ENCODE data around the gene SREBF1. TPM values are rescaled to one million over a fixed set of nuclear protein-coding genes. Genes with fewer than 3 reads are reported as not detected.

The SREBF1 gene
- total RNA-seq, 1 experiment from 2014 or later = 230 TPM

DNA sequence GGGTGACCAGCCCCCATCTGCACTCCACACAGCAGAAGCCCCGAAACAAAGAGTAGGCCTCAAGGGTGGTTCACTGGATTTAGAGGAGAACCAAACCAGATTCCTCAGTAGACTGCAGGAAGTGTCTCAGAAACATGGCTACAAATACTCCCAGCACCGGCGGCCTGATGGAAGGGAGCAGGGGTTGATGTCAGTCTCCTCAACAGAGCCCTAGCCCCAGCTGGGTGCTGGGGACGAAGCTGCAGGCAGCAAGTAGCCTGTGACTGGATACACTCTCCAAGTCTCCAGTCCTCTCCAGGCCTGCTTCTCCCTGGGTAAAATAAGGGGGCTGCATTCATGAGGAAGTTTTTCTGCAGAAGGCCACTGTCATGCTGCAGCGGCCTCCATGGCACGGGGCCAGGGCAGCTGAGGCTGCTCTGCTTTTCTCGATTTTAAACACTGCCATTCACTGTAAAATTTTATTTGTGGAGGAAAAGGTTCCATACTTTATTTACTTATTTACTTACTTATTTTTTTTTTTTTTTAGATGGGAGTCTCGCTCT lies 36.7 kb upstream of the SREBF1 start:
- CTCF ChIA-PET = no interaction called here

DNA sequence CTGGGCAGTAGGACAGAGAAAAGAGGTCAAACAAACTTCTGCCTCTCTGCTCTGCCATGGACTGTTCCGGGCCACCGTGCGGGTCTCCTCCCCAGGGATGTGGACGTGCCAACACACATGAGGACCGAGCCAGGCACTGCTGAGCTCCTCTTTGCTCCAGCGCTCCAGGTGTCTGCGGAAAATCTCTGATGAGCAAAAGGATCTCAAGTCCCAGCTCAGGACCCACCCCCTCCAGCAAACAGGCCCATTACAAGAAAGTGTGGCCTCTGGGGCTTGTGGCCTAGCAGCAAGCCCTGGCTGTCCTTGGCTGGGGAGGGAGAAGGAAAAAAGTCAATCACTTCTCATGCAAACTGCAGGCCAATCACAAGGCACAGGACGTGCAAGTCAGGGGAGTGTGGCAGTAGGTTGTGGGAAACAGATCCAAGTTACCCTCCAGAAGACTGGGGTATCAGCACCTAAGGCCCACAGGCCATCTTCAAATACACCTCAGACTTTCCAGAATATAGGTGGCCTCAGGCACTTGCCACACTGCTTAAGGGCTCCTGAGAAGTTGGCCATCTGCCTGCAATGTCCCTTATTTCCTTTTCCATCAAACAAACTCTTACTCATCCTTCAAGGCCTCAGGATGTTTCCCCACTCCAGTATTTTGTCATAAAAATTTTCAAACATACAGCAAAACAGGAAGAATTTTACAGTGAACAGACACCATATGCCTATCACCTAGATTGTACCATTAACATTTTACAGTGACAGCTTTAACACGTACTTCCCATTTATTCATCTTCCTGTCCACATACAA lies 36.0 kb upstream of the SREBF1 start:
- in situ Hi-C loops (cut with HindIII; ENCODE audit: low pct_unique_long_range_greater_than_20kb, low sequenced_read_pairs) = no loop called here
- TF ChIP-seq SIN3A (IDR thresholded peaks at IDR 0.05; ENCODE audit: borderline replicate concordance, insufficient read depth, low read depth, low read length) (no peak), POLR2AphosphoS5 (IDR thresholded peaks at IDR 0.05; ENCODE audit: low read depth, low read length) (no peak), TCF7L2 (IDR thresholded peaks at IDR 0.05; ENCODE audit: low read depth, low read length) (no peak)
- TF ChIP-seq, protein P1, sequence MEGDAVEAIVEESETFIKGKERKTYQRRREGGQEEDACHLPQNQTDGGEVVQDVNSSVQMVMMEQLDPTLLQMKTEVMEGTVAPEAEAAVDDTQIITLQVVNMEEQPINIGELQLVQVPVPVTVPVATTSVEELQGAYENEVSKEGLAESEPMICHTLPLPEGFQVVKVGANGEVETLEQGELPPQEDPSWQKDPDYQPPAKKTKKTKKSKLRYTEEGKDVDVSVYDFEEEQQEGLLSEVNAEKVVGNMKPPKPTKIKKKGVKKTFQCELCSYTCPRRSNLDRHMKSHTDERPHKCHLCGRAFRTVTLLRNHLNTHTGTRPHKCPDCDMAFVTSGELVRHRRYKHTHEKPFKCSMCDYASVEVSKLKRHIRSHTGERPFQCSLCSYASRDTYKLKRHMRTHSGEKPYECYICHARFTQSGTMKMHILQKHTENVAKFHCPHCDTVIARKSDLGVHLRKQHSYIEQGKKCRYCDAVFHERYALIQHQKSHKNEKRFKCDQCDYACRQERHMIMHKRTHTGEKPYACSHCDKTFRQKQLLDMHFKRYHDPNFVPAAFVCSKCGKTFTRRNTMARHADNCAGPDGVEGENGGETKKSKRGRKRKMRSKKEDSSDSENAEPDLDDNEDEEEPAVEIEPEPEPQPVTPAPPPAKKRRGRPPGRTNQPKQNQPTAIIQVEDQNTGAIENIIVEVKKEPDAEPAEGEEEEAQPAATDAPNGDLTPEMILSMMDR (IDR thresholded peaks at IDR 0.05) = no peak
- TF ChIP-seq, protein P2, sequence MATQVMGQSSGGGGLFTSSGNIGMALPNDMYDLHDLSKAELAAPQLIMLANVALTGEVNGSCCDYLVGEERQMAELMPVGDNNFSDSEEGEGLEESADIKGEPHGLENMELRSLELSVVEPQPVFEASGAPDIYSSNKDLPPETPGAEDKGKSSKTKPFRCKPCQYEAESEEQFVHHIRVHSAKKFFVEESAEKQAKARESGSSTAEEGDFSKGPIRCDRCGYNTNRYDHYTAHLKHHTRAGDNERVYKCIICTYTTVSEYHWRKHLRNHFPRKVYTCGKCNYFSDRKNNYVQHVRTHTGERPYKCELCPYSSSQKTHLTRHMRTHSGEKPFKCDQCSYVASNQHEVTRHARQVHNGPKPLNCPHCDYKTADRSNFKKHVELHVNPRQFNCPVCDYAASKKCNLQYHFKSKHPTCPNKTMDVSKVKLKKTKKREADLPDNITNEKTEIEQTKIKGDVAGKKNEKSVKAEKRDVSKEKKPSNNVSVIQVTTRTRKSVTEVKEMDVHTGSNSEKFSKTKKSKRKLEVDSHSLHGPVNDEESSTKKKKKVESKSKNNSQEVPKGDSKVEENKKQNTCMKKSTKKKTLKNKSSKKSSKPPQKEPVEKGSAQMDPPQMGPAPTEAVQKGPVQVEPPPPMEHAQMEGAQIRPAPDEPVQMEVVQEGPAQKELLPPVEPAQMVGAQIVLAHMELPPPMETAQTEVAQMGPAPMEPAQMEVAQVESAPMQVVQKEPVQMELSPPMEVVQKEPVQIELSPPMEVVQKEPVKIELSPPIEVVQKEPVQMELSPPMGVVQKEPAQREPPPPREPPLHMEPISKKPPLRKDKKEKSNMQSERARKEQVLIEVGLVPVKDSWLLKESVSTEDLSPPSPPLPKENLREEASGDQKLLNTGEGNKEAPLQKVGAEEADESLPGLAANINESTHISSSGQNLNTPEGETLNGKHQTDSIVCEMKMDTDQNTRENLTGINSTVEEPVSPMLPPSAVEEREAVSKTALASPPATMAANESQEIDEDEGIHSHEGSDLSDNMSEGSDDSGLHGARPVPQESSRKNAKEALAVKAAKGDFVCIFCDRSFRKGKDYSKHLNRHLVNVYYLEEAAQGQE (IDR thresholded peaks at IDR 0.05; ENCODE audit: insufficient read depth in 1 of 2, low read depth in 2 of 2, low read length in 1 of 2) = no peak
- H3K27me3 ChIP-seq (ENCODE audit: control insufficient read depth, insufficient read depth, low read length) = no peaks in the 10 kb centered on the region

More for the DNA sequence above, 36.7 kb upstream of the SREBF1 start:
- POLR2A ChIA-PET = no interaction called here
- DNase-seq (ENCODE audit: low read depth, low spot score) (no peak), ATAC-seq (no peak)
- H3K36me3 ChIP-seq (ENCODE audit: control insufficient read depth, insufficient read depth, low read length) = no peaks in the 10 kb centered on the region
- no peak overlapping the region for H3K4me3 ChIP-seq (ENCODE audit: low read depth in 2 of 2, low read length in 2 of 2)
- no peaks in the 10 kb centered on the region for H3K27me3 ChIP-seq (ENCODE audit: control insufficient read depth, insufficient read depth, low read length)
- no TSS peak for BruUV-seq (replicated peaks)
- TF ChIP-seq SIN3A (IDR thresholded peaks at IDR 0.05; ENCODE audit: borderline replicate concordance, insufficient read depth, low read depth, low read length) (no peak), TCF7L2 (IDR thresholded peaks at IDR 0.05; ENCODE audit: low read depth, low read length) (no peak)
- TF ChIP-seq, protein P1 (IDR thresholded peaks at IDR 0.05) = no peak
- no peaks in the 10 kb centered on the region for H3K9me3 ChIP-seq (ENCODE audit: control insufficient read depth, insufficient read depth, low read depth, low read length)
- in situ Hi-C loops (cut with HindIII; ENCODE audit: low pct_unique_long_range_greater_than_20kb, low sequenced_read_pairs) = no loop called here
- H3K27ac ChIP-seq (ENCODE audit: low read length) = no peak overlapping the region
- intact Hi-C loops (cut with micrococcal nuclease; ENCODE audit: unreplicated experiment) = no loop called here
- H3K4me1 ChIP-seq (ENCODE audit: control insufficient read depth, insufficient read depth, low read length) = no peaks in the 10 kb centered on the region

More for the DNA sequence above, 36.0 kb upstream of the SREBF1 start:
- no peak overlapping the region for H3K4me3 ChIP-seq (ENCODE audit: low read depth in 2 of 2, low read length in 2 of 2)
- ATAC-seq (no peak), DNase-seq (ENCODE audit: low read depth, low spot score) (no peak)
- H3K36me3 ChIP-seq (ENCODE audit: control insufficient read depth, insufficient read depth, low read length) = peaks cover 2% of the 10 kb centered on the region; the same call in 1 of the 2 replicates
- H3K9me3 ChIP-seq (ENCODE audit: control insufficient read depth, insufficient read depth, low read depth, low read length) = no peaks in the 10 kb centered on the region
- ChIA-PET POLR2A (no interaction called here), CTCF (no interaction called here)
- no TSS peak for BruUV-seq (replicated peaks)
- no peaks in the 10 kb centered on the region for H3K4me1 ChIP-seq (ENCODE audit: control insufficient read depth, insufficient read depth, low read length)
- intact Hi-C loops (cut with micrococcal nuclease; ENCODE audit: unreplicated experiment) = no loop called here
- H3K27ac ChIP-seq (ENCODE audit: low read length) = no peak overlapping the region
